OCI-LY1 (cell line): Measurements from ENCODE around the gene LRRC3B.

Experiments
- CTCF ChIP-seq: fragments of 200-600 bp; sonication (generic), shearing (Covaris generic); IDR thresholded peaks from 2 replicates; pipeline ENCODE4 v1.5.1; 2017; ENCODE audit warnings: mild to moderate bottlenecking, antibody characterized with exemption, low read length, moderate library complexity, mixed read lengths
- EZH2 ChIP-seq: fragments of 200-600 bp; sonication (generic), shearing (Covaris generic); IDR thresholded peaks from 2 replicates; pipeline ENCODE4 v1.8.0; 2017; ENCODE audit warnings: borderline replicate concordance, mixed run types, mild to moderate bottlenecking, antibody characterized with exemption, low read length, moderate library complexity, mixed read lengths

GRCh38 chr3:26757978-26758377 is 135.4 kb downstream of the LRRC3B start:
- no peak for TF ChIP-seq CTCF
- TF ChIP-seq EZH2: no peak
